HepG2 (cell line): ENCODE results near the gene TSN. TPM values are rescaled to one million over a fixed set of nuclear protein-coding genes. Genes with fewer than 3 reads are reported as not detected.

Experiments used
- BCL6 ChIP-seq: IDR thresholded peaks from 2 replicates; pipeline ENCODE4 v1.6.1; 2016; ENCODE audit warnings: missing genetic modification reagents, missing compliant biosample characterization
- CBFB ChIP-seq: sonication (generic); formaldehyde crosslinking; IDR thresholded peaks from 2 replicates; pipeline ENCODE4 v1.4.0; 2020; ENCODE audit warnings: missing genetic modification reagents
- CSRNP2 ChIP-seq: sonication (generic); formaldehyde crosslinking; conservative IDR thresholded peaks from 2 replicates; pipeline ENCODE4 v1.8.0; 2022; ENCODE audit warnings: low read depth, missing genetic modification reagents
- ELF4 ChIP-seq: sonication (generic); formaldehyde crosslinking; IDR thresholded peaks from 2 replicates; pipeline ENCODE4 v1.5.0; 2020; ENCODE audit warnings: missing genetic modification reagents, mild to moderate bottlenecking, moderate library complexity, borderline replicate concordance
- FOSL1 ChIP-seq: sonication (generic); formaldehyde crosslinking; IDR thresholded peaks from 2 replicates; pipeline ENCODE4 v1.9.0; 2021; ENCODE audit warnings: missing genetic modification reagents, borderline replicate concordance
- HDAC6 ChIP-seq: fragments of 200-600 bp; sonication (generic); IDR thresholded peaks from 2 replicates; pipeline ENCODE4 v1.7.0; 2017; ENCODE audit warnings: mild to moderate bottlenecking, antibody characterized with exemption, low read length, low read depth
- NFE2L2 ChIP-seq: fragments of 150-350 bp; IDR thresholded peaks from 2 replicates; pipeline ENCODE4 v1.6.1; 2014; ENCODE audit warnings: low read length
- NFKBIZ ChIP-seq: IDR thresholded peaks from 2 replicates; pipeline ENCODE4 v1.6.1; 2018; ENCODE audit warnings: missing genetic modification reagents, missing compliant biosample characterization
- NPAS2 ChIP-seq: sonication (generic); formaldehyde crosslinking; IDR thresholded peaks from 2 replicates; pipeline ENCODE4 v1.8.0; 2022; ENCODE audit warnings: mild to moderate bottlenecking, missing genetic modification reagents, borderline replicate concordance
- NRL ChIP-seq: sonication (generic); formaldehyde crosslinking; IDR thresholded peaks from 2 replicates; pipeline ENCODE4 v1.5.0; 2020; ENCODE audit warnings: missing genetic modification reagents, mild to moderate bottlenecking, moderate library complexity, borderline replicate concordance
- PBX3 ChIP-seq: sonication (generic); formaldehyde crosslinking; IDR thresholded peaks from 2 replicates; pipeline ENCODE4 v1.8.1; 2023; ENCODE audit warnings: missing genetic modification reagents, inconsistent platforms, borderline replicate concordance
- PCBP2 ChIP-seq: fragments of 200-400 bp; formaldehyde crosslinking; optimal IDR thresholded peaks from 2 replicates; pipeline ENCODE3; 2018; ENCODE audit warnings: low read length, low read depth; ENCODE audit not compliant: poor library complexity, severe bottlenecking
- RXRA ChIP-seq: sonication (generic); formaldehyde crosslinking; IDR thresholded peaks from 2 replicates; pipeline ENCODE4 v1.5.1; 2020; ENCODE audit warnings: missing genetic modification reagents
- SNAPC2 ChIP-seq: sonication (generic); formaldehyde crosslinking; IDR thresholded peaks from 2 replicates; pipeline ENCODE4 v1.8.1; 2022; ENCODE audit warnings: mild to moderate bottlenecking, missing genetic modification reagents
- ZBTB37 ChIP-seq: sonication (generic); formaldehyde crosslinking; IDR thresholded peaks from 2 replicates; pipeline ENCODE4 v1.4.0; 2020; ENCODE audit warnings: mild to moderate bottlenecking, missing genetic modification reagents
- ZFP62 ChIP-seq: sonication (generic); formaldehyde crosslinking; IDR thresholded peaks from 2 replicates; pipeline ENCODE4 v1.4.0; 2020; ENCODE audit warnings: missing genetic modification reagents
- ZNF12 ChIP-seq: sonication (generic); formaldehyde crosslinking; IDR thresholded peaks from 2 replicates; pipeline ENCODE4 v1.5.0; 2020; ENCODE audit warnings: missing genetic modification reagents
- ZNF264 ChIP-seq: sonication (generic); formaldehyde crosslinking; IDR thresholded peaks from 2 replicates; pipeline ENCODE4 v1.4.0; 2020; ENCODE audit warnings: missing genetic modification reagents
- ZNF329 ChIP-seq: sonication (generic); formaldehyde crosslinking; IDR thresholded peaks from 2 replicates; pipeline ENCODE4 v1.9.0; 2021; ENCODE audit warnings: low read depth, mild to moderate bottlenecking, missing genetic modification reagents
- ZNF335 ChIP-seq: sonication (generic); formaldehyde crosslinking; IDR thresholded peaks from 2 replicates; pipeline ENCODE4 v1.4.0; 2020; ENCODE audit warnings: missing genetic modification reagents
- ZNF44 ChIP-seq: sonication (generic); formaldehyde crosslinking; IDR thresholded peaks from 2 replicates; pipeline ENCODE4 v1.5.1; 2020; ENCODE audit warnings: mild to moderate bottlenecking, missing genetic modification reagents
- ZUFSP ChIP-seq: sonication (generic); formaldehyde crosslinking; IDR thresholded peaks from 2 replicates; pipeline ENCODE4 v1.9.0; 2021; ENCODE audit warnings: missing genetic modification reagents, mild to moderate bottlenecking, borderline replicate concordance
- polyA plus RNA-seq, 8 experiments: library from polyadenylated mRNA; depleted of rRNA in 3 of 8; stranded (reverse) in 7 of 8; unstranded in 1 of 8; fragments of >200 nt; fragmentation: Illumina TruSeq in 4 of 8; extraction: Trizol in 4 of 8; gene quantifications; 2 replicates each; pipeline versions ENCODE4 v1.2.1 to v1.2.3, GENCODE V29; 2011 to 2016; ENCODE audit warnings: low read depth in 4 of 8, missing spikeins in 1 of 8, mixed read lengths in 1 of 8; ENCODE audit not compliant: insufficient read depth in 1 of 8
- total RNA-seq, 5 experiments: library from RNA; depleted of rRNA; stranded (reverse); fragments of >200 nt; fragmentation: Illumina TruSeq; extraction: Trizol; gene quantifications; 2 replicates each; pipeline ENCODE4 v1.2.3, GENCODE V29; 2016; ENCODE audit warnings: low read depth in 1 of 5
- TF ChIP-seq, protein P1 (sequence below): sonication (generic); formaldehyde crosslinking; IDR thresholded peaks from 2 replicates; pipeline ENCODE4 v1.8.1; 2023; ENCODE audit warnings: missing genetic modification reagents, mild to moderate bottlenecking, borderline replicate concordance

Gene TSN
- total and polyA plus RNA-seq, 2 of the 13 experiments (the other 11 are each of a cell fraction or from before 2014, with no cell fraction given) = 56.4 to 115 TPM

DNA sequence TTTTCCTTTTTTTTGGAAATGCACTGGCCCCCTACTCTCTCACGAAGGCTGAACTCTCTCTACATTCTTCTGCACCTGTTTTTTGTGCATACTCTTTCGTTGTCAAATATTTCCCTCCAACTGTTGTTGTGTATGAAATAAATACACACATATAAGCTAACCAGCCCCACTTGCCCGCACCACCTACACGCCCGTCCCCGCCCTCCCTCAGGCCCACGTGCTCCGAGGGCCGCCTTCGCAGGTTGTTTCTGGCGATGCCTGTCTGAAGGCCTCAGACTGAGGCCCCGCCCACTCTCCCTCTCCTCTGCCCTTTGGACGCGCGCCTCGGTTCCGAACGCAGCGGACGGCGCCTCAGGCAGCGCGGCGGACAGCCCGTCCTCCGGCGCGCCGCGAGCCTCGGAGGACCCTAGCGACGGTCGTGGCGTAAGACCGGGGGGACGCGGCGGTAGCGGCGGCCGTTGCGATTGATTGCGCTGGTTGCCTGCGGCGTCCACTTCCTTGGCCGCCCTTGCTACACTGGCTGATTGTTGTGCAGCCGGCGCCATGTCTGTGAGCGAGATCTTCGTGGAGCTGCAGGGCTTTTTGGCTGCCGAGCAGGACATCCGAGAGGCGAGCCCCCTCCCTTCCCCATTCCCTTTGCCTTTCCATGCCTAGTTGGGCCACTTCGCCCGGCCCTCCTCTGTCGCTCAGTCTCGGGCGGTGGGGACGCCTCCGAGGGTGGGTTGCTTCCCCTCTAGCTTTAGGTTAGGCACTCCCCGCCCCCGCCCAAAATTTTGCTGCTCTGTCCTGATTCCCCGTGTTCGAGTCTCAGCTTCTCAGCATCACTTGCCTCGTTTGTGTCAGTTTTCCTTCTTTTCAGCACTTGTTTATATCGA is at the start of gene TSN (continued):
- TF ChIP-seq FOSL1 (CRISPR knock-in tag) (no peak), ZFP62 (CRISPR knock-in tag) (no peak), ELF4 (CRISPR knock-in tag) (peak; percentile 50; the same call in 1 of the 2 replicates), ZUFSP (CRISPR knock-in tag) (no peak), ZBTB37 (CRISPR knock-in tag) (no peak), NPAS2 (CRISPR knock-in tag) (no peak), NFKBIZ (CRISPR knock-in tag) (no peak; the same call in none of the 2 replicates), BCL6 (peak; percentile 71), ZNF44 (peak; percentile 87), CSRNP2 (no peak), ZNF12 (CRISPR knock-in tag) (no peak), CBFB (CRISPR knock-in tag) (peak; percentile 97), PBX3 (CRISPR knock-in tag) (no peak), ZNF335 (peak; percentile 100), SNAPC2 (CRISPR knock-in tag) (no peak; the same call in 1 of the 2 replicates), HDAC6 (peak; percentile 98; the same call in 1 of the 2 replicates), RXRA (CRISPR knock-in tag) (peak; percentile 91), ZNF264 (CRISPR knock-in tag) (peak; percentile 53; the same call in 1 of the 2 replicates), PCBP2 (no peak), ZNF329 (no peak), NFE2L2 (no peak), NRL (peak; percentile 76; the same call in 1 of the 2 replicates)
- TF ChIP-seq, protein P1, sequence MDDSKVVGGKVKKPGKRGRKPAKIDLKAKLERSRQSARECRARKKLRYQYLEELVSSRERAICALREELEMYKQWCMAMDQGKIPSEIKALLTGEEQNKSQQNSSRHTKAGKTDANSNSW (CRISPR knock-in tag) = no peak; the same call in 1 of the 2 replicates
